Right ventricle myocardium superior (tissue), 1 donor: Measurements from ENCODE around the gene EXTL2. TPM values are rescaled to one million over a fixed set of nuclear protein-coding genes. Genes with fewer than 3 reads are reported as not detected.
"Not testable (repeated sequence)": the region's sequence is repeated elsewhere in the genome, so short reads cannot be mapped to it uniquely, and the experiment has no call there.

Source experiments
- ATAC-seq: fragments of 200-7000 bp; cut with Tn5 transposase; one replicate; pipeline ENCODE4 v1.9.1; 2020; ENCODE audit warnings: mild to moderate bottlenecking; ENCODE audit not compliant: poor library complexity
- DNase-seq: peaks from one replicate; pipeline ENCODE4 v3.0.0-alpha.2; 2020
- intact Hi-C: fragments of 100-400 bp; cut with DNase I; formaldehyde crosslinking; loops from one replicate; pipeline ENCODE4 v1.11.2; 2022
- total RNA-seq: library from RNA; stranded (reverse); fragmentation: NEBNext Ultra II Directional; extraction: Animal tissue kit (Norgen Biotek cat#: 25700); gene quantifications from one replicate; pipeline ENCODE4 v1.2.1, GENCODE V29; 2021
- donor health status: DM: no; HTN: yes; CAD: no; lungs with severe emphysema.

EXTL2 gene
- total RNA-seq, 1 donor from 2014 or later = 7.4 TPM

- intact Hi-C loops = loop anchor here (5.0 kb wide), 3 partner anchors 261 to 1061 kb away; no protein-coding TSS in a partner anchor
- DNase-seq (no peak), ATAC-seq (peak; percentile 56)
These were observed 26.2 kb downstream of the EXTL2 start for GRCh38 chr1:100868364-100868995.

GRCh38 chr1:100866901-100867206 lies 27.8 kb downstream of the EXTL2 start:
- ATAC-seq = no peak
- intact Hi-C loops = loop anchor here (5.0 kb wide), 3 partner anchors 260 to 1060 kb away; no protein-coding TSS in a partner anchor
- no peak for DNase-seq

- DNase-seq (no peak), ATAC-seq (peak; percentile 77)
- intact Hi-C loops = loop anchor here (5.0 kb wide), 3 partner anchors 259 to 1059 kb away; no protein-coding TSS in a partner anchor
These were observed 28.4 kb downstream of the EXTL2 start for GRCh38 chr1:100866041-100866900.

GRCh38 chr1:100862591-100862990 lies 32.1 kb downstream of the EXTL2 start:
- intact Hi-C loops = no loop called here
- no peak for DNase-seq
- ATAC-seq = no peak

GRCh38 chr1:100861379-100861778 lies 33.3 kb downstream of the EXTL2 start:
- DNase-seq (no peak), ATAC-seq (peak; percentile 78)

GRCh38 chr1:100860397-100860991 lies 34.1 kb downstream of the EXTL2 start:
- peak; percentile 73 for ATAC-seq
- no peak for DNase-seq
- intact Hi-C loops = no loop called here

More at GRCh38 chr1:100861379-100861778, 33.3 kb downstream of the EXTL2 start:
- intact Hi-C loops = no loop called here

- intact Hi-C loops, DNase-seq, ATAC-seq: not testable (repeated sequence)
These were observed 39.5 kb downstream of the EXTL2 start for GRCh38 chr1:100855116-100855515.

- no peak for DNase-seq
- no peak for ATAC-seq
- intact Hi-C loops = no loop called here
These were observed 41.7 kb downstream of the EXTL2 start for GRCh38 chr1:100852976-100853375.

GRCh38 chr1:100851726-100852125 lies 42.9 kb downstream of the EXTL2 start:
- ATAC-seq (no peak), DNase-seq (no peak)
- intact Hi-C loops = no loop called here

- intact Hi-C loops = no loop called here
- DNase-seq (no peak), ATAC-seq (no peak)
These were observed 47.1 kb downstream of the EXTL2 start for GRCh38 chr1:100847361-100848082.

- DNase-seq, intact Hi-C loops, ATAC-seq: not testable (repeated sequence)
These were observed 51.5 kb downstream of the EXTL2 start for GRCh38 chr1:100843160-100843559.

- intact Hi-C loops = no loop called here
- ATAC-seq (no peak), DNase-seq (no peak)
These were observed 58.5 kb downstream of the EXTL2 start for GRCh38 chr1:100835866-100836842.

- no peak for DNase-seq
- intact Hi-C loops = no loop called here
These were observed 59.6 kb downstream of the EXTL2 start for GRCh38 chr1:100834777-100835660.

GRCh38 chr1:100832694-100833428 lies 61.8 kb downstream of the EXTL2 start:
- intact Hi-C loops = no loop called here
- DNase-seq (no peak), ATAC-seq (no peak)

More at GRCh38 chr1:100834777-100835660, 59.6 kb downstream of the EXTL2 start:
- ATAC-seq = no peak

GRCh38 chr1:100825666-100826065 lies 69.0 kb downstream of the EXTL2 start:
- ATAC-seq, intact Hi-C loops, DNase-seq: not testable (repeated sequence)
